Cardiac muscle cell (in vitro differentiated cells and primary cell): ENCODE measurements around the gene MYL5. TPM values are rescaled to one million over a fixed set of nuclear protein-coding genes. Genes with fewer than 3 reads are reported as not detected.

Experiments used
- DNase-seq, 2 donors: peaks; one replicate each; pipeline versions ENCODE4 v3.0.0 to v3.0.0-alpha.2; 2010 to 2017; ENCODE audit warnings: low read depth in 1 of 2, low spot score in 1 of 2
- H3K27ac ChIP-seq: fragments of 200-600 bp; sonication (generic); 2 replicates; pipeline ENCODE4 v1.5.1; 2016
- H3K27me3 ChIP-seq: fragments of 200-600 bp; sonication (generic); 2 replicates; pipeline ENCODE4 v1.6.0; 2016; ENCODE audit warnings: control low read depth
- H3K36me3 ChIP-seq: fragments of 200-600 bp; sonication (generic); 2 replicates; pipeline ENCODE4 v1.5.1; 2016; ENCODE audit warnings: control low read depth
- H3K4me1 ChIP-seq: fragments of 200-600 bp; sonication (generic); 2 replicates; pipeline ENCODE4 v1.8.1; 2017; ENCODE audit warnings: low read depth, mild to moderate bottlenecking, mixed run types
- H3K4me3 ChIP-seq: fragments of 200-600 bp; sonication (generic); 2 replicates; pipeline ENCODE4 v1.5.1; 2016; ENCODE audit warnings: mild to moderate bottlenecking
- H3K9me3 ChIP-seq: fragments of 200-600 bp; sonication (generic); 2 replicates; pipeline ENCODE4 v1.5.1; 2017; ENCODE audit warnings: low read depth, mild to moderate bottlenecking, control low read depth
- polyA plus RNA-seq: library from polyadenylated mRNA; unstranded; fragments of >200 nt; fragmentation: Nextera tagmentation; extraction: Ambion mirVana; gene quantifications from 2 replicates; pipeline ENCODE4 v1.2.1, GENCODE V29; 2016
- total RNA-seq: library from RNA; depleted of rRNA; stranded (reverse); fragments of >200 nt; gene quantifications from 2 replicates; pipeline ENCODE4 v1.2.3, GENCODE V29; 2016
- TF ChIP-seq, protein P1 (sequence below): IDR thresholded peaks from 2 replicates; pipeline ENCODE4 v1.5.1; 2012; ENCODE audit warnings: low read depth, mild to moderate bottlenecking, low read length

Gene MYL5
- total and polyA plus RNA-seq, 2 experiments from 2014 or later = 33.8 to 40.5 TPM

DNA sequence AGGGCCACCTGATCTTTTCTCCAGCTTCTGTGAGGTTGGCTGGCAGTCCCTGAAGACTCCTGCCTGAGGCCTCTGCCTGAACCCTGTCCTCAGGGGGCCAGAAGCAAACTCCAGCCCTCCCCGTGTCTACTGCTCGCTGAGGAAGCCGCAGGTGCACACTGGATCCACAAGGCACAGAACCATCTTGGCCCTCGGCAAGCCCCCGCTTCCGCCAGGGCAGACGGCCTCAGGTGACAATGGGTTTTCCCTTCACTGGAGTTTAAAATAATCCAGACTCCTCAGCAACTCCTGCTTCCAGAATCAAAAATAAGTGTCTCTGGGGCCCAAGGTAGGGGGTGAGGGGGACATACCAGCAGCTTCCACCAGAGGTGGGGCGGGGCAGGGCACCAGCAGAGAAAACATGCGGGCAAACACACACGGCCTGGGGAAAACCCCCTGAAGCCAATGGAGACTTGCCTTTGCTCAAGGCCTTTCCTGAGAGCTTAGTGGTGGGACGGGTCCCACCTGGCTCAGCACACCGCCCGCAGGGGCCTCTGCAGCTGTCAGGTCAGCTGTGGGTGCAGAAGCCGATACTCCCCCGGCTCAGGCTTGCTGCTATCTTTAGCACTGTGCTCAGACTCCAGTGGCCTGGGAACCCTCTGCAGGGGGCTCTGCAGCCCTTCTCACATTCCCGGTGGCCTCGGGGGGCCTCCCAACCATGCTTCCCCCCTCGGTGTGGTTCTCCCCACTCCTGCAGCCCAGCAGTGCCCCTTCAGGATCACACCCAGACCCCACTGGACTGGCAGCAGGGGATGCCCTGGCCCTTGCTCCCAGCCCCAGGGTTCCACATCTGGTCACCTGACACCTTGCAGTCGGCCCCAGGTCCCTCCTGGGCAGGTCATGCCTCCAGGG, 1.9 kb downstream of the MYL5 start:
- H3K9me3 ChIP-seq = no peaks in the 10 kb centered on the region
- H3K36me3 ChIP-seq = peaks cover 16% of the 10 kb centered on the region
- no peaks in the 10 kb centered on the region for H3K27me3 ChIP-seq
- H3K4me3 ChIP-seq = no peak overlapping the region
- peak overlapping the region; percentile 69 for H3K27ac ChIP-seq
- H3K4me1 ChIP-seq = peaks cover 30% of the 10 kb centered on the region
- no peak for DNase-seq
- TF ChIP-seq, protein P1, sequence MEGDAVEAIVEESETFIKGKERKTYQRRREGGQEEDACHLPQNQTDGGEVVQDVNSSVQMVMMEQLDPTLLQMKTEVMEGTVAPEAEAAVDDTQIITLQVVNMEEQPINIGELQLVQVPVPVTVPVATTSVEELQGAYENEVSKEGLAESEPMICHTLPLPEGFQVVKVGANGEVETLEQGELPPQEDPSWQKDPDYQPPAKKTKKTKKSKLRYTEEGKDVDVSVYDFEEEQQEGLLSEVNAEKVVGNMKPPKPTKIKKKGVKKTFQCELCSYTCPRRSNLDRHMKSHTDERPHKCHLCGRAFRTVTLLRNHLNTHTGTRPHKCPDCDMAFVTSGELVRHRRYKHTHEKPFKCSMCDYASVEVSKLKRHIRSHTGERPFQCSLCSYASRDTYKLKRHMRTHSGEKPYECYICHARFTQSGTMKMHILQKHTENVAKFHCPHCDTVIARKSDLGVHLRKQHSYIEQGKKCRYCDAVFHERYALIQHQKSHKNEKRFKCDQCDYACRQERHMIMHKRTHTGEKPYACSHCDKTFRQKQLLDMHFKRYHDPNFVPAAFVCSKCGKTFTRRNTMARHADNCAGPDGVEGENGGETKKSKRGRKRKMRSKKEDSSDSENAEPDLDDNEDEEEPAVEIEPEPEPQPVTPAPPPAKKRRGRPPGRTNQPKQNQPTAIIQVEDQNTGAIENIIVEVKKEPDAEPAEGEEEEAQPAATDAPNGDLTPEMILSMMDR = no peak

DNA sequence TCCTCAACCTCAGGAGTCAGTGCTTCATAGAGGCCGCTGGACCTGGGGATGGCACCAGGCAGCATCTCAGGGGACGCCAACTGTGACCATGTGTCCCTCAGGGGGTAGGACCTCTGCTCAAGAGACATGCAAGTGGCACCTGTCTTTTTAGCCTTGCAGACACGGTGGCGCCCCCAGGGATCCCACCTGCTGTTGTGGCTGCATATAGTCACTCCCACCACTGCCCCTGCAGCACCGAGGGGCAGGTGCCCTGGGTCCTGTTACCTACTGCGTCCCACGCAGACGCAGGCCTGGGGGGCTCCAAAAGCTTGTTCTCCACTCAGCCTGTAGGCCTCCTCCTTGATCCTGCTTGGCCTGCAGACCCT, 2.5 kb downstream of the MYL5 start:
- TF ChIP-seq, protein P1 = no peak
- H3K9me3 ChIP-seq = no peaks in the 10 kb centered on the region
- H3K4me1 ChIP-seq = peaks cover 30% of the 10 kb centered on the region
- H3K36me3 ChIP-seq = peaks cover 11% of the 10 kb centered on the region
- peak overlapping the region; percentile 69 for H3K27ac ChIP-seq
- H3K27me3 ChIP-seq = no peaks in the 10 kb centered on the region
- no peak overlapping the region for H3K4me3 ChIP-seq
- DNase-seq = no peak

DNA sequence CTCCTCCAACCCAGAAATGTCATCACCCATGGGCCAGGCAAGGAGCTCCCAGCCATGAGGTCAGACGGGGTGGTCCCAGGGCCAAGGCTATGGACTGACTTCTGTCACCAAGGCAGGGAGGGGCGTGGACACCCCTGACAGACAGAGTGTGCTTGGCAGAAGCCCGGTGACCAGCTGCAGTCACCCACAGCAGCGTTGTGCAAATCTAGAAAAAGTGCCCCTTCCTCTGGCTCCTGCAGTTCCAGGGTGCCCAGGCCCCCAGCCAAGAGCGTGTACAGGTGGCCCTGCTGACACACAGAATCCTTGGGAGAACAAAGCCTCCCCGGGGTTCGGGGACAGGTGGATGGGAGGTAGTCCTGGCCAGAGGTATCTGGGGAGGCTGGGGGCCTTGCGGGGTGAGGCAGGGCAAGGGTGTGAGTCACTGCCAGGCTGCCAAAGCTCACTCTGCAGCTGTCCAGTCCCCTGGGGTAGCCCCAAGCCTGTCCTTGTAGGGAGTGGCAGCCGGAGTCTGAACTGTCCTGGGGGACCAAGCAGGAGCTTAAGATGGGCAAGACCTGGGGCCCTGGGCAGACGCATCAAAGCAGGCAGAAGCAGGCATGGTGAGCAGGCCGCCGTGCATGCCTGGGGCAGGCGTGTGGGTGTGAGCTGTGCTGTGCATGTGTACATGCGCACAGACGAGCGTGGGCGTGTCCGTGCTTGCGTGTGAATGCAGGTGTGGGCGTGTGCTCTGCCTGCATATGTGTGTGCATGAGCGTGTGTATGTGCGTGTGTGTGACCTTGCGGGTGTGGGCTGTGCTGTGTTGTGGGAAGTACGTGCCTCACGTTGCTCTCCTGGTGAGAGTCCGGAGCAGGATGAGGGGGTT, 3.3 kb downstream of the MYL5 start:
- Histone ChIP-seq H3K27ac (peak overlapping the region; percentile 69), H3K27me3 (no peaks in the 10 kb centered on the region), H3K4me3 (no peak overlapping the region), H3K9me3 (no peaks in the 10 kb centered on the region), H3K4me1 (peaks cover 30% of the 10 kb centered on the region), H3K36me3 (peaks cover 3% of the 10 kb centered on the region)
- TF ChIP-seq, protein P1 = no peak
- no peak for DNase-seq

DNA sequence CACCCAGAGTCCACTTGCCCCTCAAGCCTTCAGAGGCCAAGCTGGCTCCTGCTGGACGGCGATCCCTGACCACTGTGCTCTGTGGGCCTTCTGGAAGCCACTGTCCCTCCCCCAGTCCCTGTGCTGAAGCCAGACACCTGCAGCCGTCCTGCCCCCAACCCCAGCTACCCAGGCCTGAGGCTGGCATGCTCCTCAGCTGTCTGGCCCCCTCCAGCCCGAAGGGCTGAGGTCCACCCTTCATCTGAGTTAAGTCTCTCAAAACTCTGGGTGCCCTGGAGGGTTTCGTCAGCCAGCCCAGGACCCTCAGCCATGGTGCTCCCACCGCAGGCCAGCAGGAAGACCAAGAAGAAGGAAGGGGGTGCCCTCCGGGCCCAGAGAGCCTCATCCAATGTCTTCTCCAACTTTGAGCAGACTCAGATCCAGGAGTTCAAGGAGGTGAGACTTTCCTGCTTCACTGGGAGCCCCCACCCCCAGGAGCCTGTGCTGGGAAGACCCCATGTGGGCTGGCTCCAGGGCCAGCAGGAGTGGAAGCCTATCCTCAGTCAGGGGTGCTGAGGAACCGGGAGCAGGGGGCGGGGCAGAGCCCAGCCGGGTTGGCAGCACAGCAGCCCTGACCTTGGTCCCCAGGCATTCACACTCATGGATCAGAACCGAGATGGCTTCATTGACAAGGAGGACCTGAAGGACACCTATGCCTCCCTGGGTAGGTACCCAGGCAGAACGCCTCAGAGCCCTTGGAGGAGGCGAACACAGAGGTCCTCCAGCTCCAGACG, 4.2 kb downstream of the MYL5 start:
- Histone ChIP-seq H3K4me1 (peaks cover 23% of the 10 kb centered on the region), H3K4me3 (no peak overlapping the region), H3K27me3 (no peaks in the 10 kb centered on the region), H3K36me3 (no peaks in the 10 kb centered on the region), H3K9me3 (no peaks in the 10 kb centered on the region), H3K27ac (no peak overlapping the region)
- DNase-seq = no peak
- TF ChIP-seq, protein P1 = no peak

DNA sequence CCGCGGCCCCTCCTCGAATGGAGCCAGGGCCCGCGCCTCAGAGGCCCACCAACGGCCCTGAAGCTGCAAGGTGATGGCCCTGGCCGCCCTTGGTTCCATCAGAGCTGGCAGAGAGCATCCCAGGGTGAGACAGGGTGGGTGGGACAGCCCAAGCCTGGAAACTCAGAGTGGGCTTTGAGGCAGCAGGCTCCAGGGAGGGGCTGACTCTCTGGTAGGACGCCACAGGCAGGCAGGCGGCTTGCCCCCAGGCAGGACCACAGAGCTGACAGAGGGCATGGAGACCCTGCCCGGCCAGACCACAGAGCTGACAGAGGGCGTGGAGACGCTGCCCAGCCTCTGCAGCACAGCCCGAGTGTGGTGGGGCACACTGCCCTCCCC, 4.8 kb downstream of the MYL5 start:
- DNase-seq = no peak
- Histone ChIP-seq H3K36me3 (no peaks in the 10 kb centered on the region), H3K27me3 (no peaks in the 10 kb centered on the region), H3K9me3 (no peaks in the 10 kb centered on the region), H3K27ac (no peak overlapping the region), H3K4me1 (peaks cover 23% of the 10 kb centered on the region), H3K4me3 (no peak overlapping the region)
- TF ChIP-seq, protein P1 = no peak
